Stimulated activated CD8-positive, alpha-beta memory T cell treated with anti-CD3 and anti-CD28 coated beads, Interleukin-2, amount 100 ng/mL, for 1 hour (primary cell): Measurements from ENCODE around the gene LPCAT4.
"Not testable (repeated sequence)": the region's sequence is repeated elsewhere in the genome, so short reads cannot be mapped to it uniquely, and the experiment has no call there.

Experiments
- DNase-seq, 2 donors: peaks; one replicate each; pipeline ENCODE4 v3.0.0-alpha.2; 2020; ENCODE audit warnings: low read depth in 2 of 2

The LPCAT4 gene

DNA sequence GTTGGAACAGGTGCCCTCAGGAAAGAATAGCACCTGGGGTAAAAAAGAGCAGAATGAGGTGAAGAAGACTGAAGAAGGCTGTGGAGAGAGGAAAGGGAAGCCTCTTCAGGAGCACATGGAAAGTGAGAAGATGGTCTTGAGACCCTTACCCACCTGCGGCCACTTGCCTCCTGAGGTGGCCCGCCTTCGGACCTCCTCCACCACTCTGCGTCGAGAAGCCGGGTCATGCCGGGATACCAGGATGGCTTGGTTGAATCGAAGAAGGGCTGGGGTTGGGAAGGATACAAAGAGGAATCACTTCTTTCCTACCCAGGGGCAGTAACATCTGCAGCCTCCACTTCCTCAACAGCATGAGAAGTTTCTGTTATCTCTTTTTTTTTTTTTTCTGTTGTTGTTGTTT is 3.0 kb downstream of the LPCAT4 start:
- no peak for DNase-seq

DNA sequence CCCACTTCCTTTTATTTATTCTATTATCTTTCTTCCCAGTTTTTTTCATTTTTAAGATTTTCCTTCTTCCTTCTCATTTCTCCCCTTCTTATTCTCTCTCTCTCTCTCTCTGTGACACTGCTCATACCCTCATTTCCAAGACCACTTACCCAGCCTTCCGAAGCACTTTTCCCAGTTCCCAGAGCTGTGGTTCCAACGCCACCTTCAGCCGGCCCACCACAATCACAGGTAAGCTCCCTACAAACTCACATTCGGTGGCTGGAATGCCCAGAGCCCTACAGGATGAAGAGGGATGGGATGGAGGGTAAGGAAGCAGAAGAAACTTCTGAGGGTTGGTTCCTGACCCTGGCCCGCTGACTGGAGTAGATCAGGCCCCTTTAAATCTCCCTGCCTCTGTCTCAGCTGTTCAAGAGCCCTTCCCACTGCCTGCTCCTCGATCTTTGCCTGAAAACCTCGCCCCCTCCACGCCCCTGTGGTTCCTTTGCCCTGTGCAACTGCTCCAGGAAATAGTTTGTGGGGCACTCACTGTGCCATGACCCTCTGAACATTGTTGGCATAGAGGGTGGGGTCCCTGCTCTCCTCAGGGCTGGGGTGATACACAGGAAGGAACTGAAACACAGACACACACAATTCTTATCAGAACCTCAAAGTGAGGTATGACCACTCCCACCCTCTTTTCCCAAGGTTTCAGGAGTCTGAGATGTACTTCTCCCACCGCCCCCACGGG is 4.8 kb downstream of the LPCAT4 start:
- DNase-seq: no peak

DNA sequence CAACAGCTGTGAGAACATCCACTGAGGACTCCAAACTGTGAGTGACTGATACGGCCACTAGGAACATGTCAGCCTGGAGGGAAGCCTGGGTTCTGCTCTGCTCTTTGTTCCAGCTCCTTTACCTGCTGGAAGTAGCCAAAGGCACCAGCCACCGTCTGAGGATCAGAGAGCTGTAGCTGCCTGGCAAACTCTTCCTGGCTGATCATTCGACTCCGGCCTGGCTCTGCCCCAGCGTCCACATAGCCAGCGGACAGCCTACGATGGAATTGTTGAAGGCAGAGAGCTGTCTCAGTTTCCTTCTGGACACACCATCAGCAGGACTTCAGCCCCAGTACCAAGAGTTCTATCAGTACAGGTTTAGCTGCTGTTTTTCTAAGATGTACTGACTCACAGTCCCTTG is 5.7 kb downstream of the LPCAT4 start:
- no peak for DNase-seq

DNA sequence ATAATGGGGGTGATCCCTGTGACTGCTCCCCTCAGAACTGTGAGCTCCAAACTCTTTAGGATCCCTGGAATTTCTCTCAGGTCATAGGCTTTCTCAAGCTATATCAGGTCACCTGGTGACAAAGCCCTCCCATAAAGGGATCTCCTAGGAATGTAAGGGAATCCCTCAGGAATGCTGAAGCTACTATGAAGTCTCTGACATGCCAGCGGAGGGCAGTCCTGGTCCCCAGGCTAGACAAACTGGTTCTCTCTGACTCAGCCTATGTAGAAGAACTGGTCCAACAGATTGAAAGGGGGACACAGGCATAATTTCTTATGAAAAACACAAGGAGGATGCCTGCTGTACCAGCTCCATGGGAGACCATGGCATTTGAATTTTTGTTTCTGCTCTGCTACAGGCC is 6.7 kb downstream of the LPCAT4 start:
- DNase-seq: no peak

DNA sequence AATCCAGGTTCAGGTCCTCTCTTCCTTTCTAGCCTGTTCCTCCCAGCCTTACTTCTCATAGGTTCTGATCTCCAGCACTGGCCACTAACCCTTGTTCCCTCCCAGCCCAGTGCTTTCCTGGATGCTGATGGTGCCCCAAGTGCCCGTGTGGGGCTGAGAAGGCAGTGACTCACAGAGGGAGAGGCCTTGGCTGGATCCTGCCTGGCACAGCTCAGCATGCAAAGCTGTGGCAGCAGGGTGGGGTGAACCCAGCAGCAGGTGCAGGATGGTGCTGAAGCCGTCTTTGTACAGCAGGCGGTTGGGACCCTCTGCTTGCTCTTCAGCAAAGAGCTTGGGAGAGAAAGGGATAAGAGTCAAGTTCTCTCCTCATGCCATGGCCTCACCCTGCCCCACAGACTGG is 7.6 kb downstream of the LPCAT4 start:
- DNase-seq: no peak

DNA sequence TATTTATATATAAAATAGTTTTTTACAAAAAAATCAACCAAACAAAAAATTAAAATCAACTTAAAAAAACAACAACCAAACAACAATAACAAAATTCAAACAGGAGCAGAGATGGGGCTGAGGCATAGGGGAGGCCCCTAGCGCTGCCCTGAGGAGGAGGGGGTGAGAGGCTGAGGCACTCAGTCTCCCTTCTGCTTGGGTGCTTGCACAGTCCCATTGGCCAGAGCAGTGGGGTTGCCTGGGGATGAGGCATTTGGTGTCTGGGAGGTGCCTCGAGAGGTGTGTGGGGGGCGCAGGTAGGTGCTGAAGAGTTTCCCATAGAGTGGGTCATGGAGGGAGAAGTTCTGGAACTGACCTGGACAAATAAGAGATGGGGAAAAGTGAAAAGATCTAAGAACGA is 8.0 kb downstream of the LPCAT4 start:
- DNase-seq: no peak

DNA sequence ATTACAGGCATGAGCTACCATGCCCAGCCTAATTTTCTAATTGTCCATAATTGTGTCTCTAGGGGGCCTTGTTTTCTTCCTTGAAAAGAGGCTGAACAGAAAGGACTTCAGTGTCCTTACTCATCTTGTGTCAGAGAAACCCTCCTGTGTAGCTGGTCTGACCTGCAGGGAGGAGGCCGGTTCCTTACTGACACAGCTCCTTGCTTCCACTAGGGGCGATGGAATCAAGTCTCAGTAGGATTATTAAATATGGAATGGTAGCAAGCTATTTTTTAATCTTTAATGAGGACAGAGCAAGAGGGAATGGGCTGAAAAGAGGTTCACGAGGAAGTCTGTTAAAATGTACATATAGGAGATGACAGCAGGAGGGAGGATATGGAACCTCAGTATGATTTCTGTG is 8.6 kb downstream of the LPCAT4 start:
- DNase-seq: no peak

DNA sequence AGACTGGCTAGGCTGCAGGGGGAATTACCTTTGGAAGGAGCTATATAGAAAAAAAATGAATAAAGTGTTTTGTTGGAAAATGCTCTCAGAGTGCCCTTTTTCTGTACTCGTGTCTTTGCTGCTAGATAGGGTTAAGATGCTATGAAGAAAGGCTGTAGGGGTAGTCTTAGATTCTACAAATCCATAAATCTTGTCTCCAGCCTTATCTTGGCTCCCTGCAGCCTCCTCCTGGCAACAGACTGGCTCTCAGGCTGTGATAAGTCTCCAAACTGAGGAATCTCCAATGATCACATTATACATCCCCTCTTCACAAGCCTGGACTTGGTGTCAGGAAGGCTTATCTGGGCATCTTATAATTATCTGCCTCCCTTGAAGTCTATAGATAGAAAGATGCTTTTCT is 9.3 kb downstream of the LPCAT4 start:
- DNase-seq: no peak

DNA sequence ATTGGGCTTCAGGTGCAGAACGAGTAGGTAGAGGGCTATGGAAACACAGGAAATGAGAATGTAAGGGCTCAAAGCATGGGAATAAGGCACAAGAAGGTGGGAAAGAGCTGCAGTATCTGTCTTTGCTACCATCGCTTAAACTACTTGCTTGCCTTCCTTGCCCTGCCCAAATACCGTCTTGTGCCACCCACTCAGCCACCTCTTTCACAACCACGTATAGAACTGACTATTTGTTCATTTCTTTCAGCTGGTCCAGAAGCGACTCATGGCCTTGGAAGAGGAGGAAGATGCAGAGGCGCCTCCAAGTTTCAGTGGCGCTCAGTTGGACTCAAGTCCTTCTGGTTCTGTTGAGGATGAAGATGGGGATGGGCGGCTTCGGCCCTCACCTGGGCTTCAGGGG is 11.8 kb downstream of the LPCAT4 start:
- no peak for DNase-seq

DNA sequence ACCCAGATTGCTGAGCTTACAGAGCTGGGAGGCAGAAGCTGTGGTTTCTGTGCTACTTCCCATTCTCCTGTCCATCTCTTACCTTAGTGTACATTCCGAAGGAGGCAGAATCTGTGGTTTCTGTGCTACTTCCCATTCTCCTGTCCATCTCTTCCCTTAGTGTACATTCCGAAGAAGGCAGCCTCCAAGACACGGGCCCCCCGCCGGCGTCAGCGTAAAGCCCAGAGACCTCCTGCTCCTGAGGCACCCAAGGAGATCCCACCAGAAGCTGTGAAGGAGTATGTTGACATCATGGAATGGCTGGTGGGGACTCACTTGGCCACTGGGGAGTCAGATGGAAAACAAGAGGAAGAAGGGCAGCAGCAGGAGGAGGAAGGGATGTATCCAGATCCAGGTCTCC is 12.7 kb downstream of the LPCAT4 start:
- DNase-seq: no peak

DNA sequence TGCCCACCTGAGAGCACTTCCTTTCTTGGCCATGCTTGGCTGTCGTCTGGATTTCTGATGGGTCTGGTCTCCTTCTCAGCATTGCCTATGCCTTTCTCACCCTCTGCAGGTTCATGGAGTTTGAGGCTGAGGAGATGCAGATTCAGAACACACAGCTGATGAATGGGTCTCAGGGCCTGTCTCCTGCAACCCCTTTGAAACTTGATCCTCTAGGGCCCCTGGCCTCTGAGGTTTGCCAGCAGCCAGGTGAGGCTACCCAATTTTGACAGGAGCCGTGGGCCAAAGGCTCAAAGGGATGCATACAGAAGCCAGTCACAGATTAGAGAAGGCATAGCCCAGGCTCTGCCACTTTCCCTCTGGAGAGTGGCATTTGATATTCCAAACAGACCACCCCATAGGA is 13.4 kb downstream of the LPCAT4 start:
- DNase-seq: no peak

DNA sequence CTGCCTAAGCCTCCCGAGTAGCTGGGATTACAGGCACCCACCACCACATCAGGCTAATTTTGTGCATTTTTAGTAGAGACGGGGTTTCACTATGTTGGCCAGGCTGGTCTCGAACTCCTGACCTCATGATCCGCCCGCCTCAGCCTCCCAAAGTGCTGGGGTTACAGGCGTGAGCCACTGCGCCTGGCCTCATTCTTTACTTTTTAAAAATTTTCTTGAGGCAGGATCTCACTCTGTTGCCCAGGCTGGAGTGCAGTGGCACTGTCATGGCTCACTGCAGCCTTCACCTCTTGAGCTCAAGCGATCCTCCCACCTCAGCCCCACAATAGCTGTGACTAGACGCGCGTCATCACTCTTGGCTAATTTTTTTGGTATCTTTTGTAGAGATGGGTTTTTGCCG is 14.0 kb downstream of the LPCAT4 start:
- DNase-seq: not testable (repeated sequence)

DNA sequence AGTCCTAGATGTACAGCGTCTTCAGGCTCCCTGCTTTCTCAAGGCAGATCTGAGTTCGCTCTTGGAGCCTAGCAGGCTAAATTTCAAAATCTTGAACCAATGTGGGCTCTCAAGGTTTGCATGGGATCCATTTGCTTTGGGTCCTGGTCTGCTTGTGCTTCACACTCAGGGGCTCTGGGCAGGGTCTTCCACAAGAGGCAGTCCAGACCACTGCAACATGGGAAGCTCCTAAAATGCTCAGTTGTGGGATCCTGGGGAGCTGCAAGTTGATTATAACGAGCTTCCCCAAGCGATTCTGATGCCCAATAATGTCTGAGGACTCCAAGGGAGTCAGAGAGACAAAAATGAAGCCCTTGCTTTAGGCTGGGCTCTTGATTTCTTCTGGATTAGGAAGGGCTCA is 17.2 kb downstream of the LPCAT4 start:
- DNase-seq: no peak

DNA sequence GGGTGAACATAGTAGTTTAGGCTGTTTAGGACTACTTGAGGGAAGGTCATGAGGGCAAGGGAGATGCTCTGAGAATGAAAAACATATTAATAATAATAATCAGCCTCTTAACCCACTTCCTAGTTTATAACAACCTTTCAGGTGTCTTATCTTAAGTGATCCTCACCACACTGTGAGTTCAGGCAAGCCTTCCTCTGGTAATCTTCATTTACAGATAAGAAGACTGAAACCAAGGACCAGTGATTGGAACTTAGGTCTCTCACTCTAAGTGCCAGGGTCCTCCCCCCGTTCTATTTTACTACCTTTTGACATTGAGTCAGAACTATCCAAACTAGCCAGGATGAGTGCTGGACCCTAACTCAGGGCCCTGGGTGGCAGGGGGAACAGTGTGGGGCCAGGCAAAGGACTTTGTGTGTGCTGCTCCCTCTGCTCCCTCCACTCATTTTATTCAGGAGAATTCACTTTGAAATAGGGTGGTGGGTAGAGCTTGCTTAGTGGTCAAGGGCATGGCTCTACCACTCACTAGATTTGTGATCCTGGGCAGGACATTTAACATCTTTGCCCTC is 18.2 kb downstream of the LPCAT4 start:
- DNase-seq: no peak

DNA sequence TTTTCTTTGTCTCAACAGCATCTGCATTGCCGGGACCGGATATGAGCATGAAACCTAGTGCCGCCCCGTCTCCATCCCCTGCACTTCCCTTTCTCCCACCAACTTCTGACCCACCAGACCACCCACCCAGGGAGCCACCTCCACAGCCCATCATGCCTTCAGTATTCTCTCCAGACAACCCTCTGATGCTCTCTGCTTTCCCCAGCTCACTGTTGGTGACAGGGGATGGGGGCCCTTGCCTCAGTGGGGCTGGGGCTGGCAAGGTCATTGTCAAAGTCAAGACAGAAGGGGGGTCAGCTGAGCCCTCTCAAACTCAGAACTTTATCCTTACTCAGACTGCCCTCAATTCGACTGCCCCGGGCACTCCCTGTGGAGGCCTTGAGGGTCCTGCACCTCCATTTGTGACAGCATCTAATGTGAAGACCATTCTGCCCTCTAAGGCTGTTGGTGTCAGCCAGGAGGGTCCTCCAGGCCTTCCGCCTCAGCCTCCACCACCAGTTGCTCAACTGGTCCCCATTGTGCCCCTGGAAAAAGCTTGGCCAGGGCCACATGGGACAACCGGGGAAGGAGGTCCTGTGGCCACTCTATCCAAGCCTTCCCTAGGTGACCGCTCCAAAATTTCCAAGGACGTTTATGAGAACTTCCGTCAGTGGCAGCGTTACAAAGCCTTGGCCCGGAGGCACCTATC is 18.9 kb downstream of the LPCAT4 start:
- DNase-seq: no peak

DNA sequence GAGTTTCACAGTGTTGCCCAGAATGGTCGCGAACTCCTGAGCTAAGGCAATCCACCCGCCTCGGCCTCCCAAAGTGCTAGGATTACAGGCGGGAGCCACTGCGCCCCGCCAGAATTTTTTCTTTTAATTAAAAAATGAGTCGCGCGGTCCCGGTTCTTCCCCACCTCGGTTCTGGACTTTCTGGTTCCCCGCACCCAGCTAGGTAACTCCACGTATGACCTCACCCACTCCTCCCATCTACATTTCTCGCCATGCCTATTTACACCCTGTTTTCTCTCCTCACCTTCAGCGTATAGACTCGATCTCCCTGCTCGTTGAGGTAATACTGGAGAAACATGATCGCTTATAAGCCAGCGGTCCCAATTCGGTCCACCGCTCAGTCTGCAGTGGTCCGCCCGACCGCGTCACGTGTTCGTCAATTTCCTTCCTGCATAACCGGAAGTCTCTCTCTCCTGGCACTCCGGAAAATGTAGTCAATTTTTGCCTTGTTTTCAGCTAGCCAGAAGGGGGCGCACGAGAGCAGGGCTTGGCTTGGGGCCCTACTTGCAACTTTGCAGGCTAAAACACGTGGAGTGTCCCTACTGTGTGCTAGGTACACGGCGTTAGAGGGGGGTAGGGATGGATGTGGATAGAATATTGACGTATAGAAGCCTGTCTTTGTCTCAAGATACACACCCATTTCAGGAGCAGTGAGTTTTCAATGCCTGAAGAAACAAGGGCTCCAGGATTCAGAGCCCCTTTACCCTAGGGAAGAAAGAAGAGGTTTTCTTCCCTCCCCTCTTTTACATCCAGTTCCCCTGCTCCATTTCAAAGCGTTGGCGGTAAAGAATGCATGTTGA is 24.0 kb downstream of the LPCAT4 start, which contains the start of the genes NOP10 and NUTM1:
NOP10 (minus strand) TSS at position 400 of the 839 bp plus-strand sequence; CDS start at position 337, 63 bp downstream.
NUTM1 (plus strand) TSS at position 579 of the 839 bp plus-strand sequence. CDS start 382 bp downstream, outside the sequence.
- peak; percentile 85 to 89 for DNase-seq

DNA sequence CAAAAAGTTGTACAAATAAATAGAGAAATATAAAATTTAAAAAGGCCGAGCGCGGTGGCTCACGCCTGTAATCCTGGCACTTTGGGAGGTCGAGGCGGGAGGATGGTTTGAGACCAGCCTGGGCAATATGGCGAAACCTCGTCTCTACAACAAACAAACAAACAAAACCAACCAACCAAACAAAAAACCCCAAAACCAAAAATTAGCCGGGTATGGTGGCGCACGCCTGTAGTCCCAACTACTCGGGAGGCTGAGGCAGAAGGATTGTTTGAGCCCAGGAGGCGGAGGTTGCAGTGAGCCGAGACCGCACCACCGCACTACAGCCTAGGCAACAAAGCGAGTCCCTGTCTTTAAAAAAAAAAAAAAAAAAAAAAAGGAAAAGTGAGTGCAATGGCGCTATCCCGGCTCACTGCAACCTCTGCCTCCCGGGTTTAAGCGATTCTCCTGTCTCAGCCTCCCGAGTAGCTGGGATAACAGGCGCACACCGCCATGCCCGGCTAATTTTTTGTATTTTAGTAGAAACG is 24.7 kb downstream of the LPCAT4 start:
- DNase-seq: not testable (repeated sequence)

DNA sequence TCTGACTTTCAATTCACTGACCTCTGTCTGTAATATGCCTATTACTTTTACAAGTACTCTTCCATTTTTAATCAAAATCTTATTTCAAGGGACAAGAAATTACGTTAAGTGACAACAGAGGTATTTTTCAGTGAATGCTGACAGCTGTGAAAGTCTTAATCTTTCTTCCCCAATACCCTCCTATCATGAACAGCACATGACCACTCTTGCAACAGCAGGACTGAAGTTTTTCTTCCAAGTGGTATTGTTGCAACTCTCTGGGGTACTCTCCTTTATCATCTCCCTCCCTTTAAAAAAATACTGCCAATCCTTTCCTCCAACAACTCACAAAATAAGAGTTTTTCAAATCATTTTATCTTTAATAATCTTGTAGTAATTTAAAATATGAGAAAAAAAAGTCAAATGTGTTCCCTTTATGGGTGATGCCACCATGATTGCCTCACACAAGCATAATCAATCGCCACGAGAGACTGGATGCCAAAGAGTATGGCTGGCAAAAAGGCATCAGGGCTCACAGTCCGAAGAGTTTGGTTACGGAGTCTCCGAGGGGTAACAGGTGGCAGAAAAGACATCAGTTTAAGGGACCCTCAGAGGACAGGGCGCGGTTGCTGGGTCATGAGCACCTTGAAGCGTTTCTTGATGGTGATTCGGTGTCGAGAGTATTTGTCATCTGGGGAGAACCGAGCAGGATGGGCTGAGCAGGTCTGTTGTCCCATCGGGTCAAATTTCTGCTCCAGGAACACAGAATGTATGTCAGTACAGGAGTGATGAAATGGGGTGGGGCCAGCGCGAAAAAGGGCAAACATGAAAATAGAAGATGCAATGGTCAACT is 25.4 kb downstream of the LPCAT4 start:
- DNase-seq: no peak

DNA sequence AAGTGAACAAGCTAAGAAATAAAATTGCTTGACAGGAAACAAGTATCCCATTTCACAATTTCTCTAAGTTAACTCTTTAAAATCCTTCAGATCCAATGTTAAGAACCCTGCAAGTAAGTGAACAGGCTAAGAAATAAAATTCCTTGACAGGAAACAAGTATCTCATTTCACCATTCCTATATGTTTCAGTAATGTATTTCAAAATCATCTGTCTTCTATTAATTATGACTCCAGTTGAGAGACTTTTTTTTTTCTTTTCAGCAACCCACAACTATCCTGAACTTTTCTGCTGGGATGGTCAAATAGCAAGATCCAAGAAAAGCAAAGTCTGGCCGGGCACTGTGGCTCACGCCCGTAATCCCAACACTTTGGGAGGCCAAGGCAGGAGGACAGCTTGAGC is 27.1 kb downstream of the LPCAT4 start:
- DNase-seq: no peak

DNA sequence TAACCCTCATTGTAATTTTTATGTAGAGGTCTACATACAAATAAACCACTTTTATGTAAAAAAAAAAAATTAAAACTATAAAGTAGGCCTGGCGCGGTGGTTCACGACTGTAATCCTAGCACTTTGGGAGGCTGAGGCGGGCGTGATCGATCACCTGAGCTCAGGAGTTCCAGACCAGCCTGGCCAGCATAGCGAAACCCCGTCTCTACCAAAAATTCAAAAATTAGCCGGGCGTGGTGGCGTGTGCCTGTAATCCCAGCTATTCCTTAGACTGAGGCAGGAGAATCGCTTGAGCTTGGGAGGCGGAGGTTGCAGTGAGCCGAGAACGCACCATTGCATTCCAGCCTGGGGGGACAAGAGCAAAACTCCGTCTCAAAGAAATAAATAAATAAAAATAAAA is 28.6 kb downstream of the LPCAT4 start:
- no peak for DNase-seq
